Measurements from ENCODE around the gene PCDHB12.

PCDHB12 gene

GRCh38 chr5:141258464-141258863, 49.9 kb downstream of the PCDHB12 start:
- H3K4me3 ChIP-seq (ENCODE audit: low read depth, low read length), result no peak overlapping the region
- no peak for DNase-seq (ENCODE audit: low read depth)
- in situ Hi-C loops (cut with HindIII; ENCODE audit: low sequenced_read_pairs), result no loop called here
- TF ChIP-seq, protein P1, sequence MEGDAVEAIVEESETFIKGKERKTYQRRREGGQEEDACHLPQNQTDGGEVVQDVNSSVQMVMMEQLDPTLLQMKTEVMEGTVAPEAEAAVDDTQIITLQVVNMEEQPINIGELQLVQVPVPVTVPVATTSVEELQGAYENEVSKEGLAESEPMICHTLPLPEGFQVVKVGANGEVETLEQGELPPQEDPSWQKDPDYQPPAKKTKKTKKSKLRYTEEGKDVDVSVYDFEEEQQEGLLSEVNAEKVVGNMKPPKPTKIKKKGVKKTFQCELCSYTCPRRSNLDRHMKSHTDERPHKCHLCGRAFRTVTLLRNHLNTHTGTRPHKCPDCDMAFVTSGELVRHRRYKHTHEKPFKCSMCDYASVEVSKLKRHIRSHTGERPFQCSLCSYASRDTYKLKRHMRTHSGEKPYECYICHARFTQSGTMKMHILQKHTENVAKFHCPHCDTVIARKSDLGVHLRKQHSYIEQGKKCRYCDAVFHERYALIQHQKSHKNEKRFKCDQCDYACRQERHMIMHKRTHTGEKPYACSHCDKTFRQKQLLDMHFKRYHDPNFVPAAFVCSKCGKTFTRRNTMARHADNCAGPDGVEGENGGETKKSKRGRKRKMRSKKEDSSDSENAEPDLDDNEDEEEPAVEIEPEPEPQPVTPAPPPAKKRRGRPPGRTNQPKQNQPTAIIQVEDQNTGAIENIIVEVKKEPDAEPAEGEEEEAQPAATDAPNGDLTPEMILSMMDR (IDR thresholded peaks at IDR 0.05; ENCODE audit: low read depth, low read length, missing control alignments), result no peak

- TF ChIP-seq, protein P1 (IDR thresholded peaks at IDR 0.05; ENCODE audit: low read depth, low read length, missing control alignments), result no peak
- in situ Hi-C loops (cut with HindIII; ENCODE audit: low sequenced_read_pairs), result no loop called here
- no peak overlapping the region for H3K4me3 ChIP-seq (ENCODE audit: low read depth, low read length)
- no peak for DNase-seq (ENCODE audit: low read depth)
These were observed 50.4 kb downstream of the PCDHB12 start for GRCh38 chr5:141258948-141259347.

DNA sequence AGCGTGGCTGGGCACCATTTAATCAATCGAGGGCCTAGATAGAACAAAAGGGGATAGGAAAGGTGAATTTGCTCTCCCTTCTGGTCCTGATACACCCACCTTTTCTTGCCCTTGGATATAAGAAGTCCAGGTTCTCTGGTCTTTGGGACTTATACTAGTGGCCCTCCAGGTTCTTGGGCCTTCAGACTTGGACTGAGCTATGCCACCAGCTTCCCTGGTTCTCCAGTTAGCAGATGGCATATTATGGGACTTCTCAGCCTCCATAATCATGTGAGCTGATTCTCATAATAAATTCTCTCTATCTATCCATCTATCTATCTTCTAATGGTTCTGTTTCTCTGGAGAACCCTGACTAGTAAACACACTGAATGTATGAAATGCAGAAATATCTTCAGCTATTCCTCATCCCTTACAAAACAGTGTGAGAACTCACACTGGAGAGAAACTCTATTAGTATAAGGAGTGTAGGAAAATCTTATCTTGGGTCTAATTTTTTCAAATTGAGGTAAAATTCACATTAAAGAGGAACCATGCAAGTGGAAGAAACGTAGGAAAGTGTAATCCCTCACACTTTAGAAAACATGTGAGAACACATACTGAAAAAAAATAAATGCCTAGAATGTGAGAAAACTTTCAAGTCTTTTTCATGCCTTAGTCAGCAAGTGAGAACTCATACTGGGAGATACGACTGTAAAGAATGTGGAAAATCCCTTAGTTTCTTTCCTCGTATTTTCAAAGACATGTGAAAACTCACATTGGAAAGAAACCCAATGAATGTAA, 52.1 kb downstream of the PCDHB12 start:
- TF ChIP-seq, protein P1 (IDR thresholded peaks at IDR 0.05; ENCODE audit: low read depth, low read length, missing control alignments), result no peak
- no peak overlapping the region for H3K4me3 ChIP-seq (ENCODE audit: low read depth, low read length)
- no peak for DNase-seq (ENCODE audit: low read depth)
- in situ Hi-C loops (cut with HindIII; ENCODE audit: low sequenced_read_pairs), result no loop called here

GRCh38 chr5:141261238-141261546, 52.7 kb downstream of the PCDHB12 start:
- TF ChIP-seq, protein P1 (IDR thresholded peaks at IDR 0.05; ENCODE audit: low read depth, low read length, missing control alignments), result no peak
- DNase-seq (ENCODE audit: low read depth), result no peak
- no peak overlapping the region for H3K4me3 ChIP-seq (ENCODE audit: low read depth, low read length)
- in situ Hi-C loops (cut with HindIII; ENCODE audit: low sequenced_read_pairs), result no loop called here

Data from astrocyte of the cerebellum (primary cell).